PC-3 (cell line): Measurements from ENCODE around the gene CREB3L4. TPM values are rescaled to one million over a fixed set of nuclear protein-coding genes. Genes with fewer than 3 reads are reported as not detected.

ENCODE experiments used
- ATAC-seq: fragments of 200-7000 bp; cut with Tn5 transposase; 2 replicates; pipeline ENCODE4 v1.9.1; 2020; ENCODE audit warnings: mild to moderate bottlenecking, moderate library complexity
- BruUV-seq: library from RNA; stranded (reverse); fragments of 400-500 nt; replicated peaks from 2 replicates; lab custom pipeline; 2021; lab: Mats Ljungman, UMichigan
- CTCF ChIA-PET: fragments of 300-600 bp; sonication (Branson Sonifier 250); formaldehyde crosslinking; loops from one replicate; lab custom pipeline; 2022; ENCODE audit warnings: antibody characterized with exemption; lab: Charles Lee
- POLR2A ChIA-PET: fragments of 300-600 bp; sonication (Branson Sonifier 250); formaldehyde crosslinking; loops from one replicate; lab custom pipeline; 2022; ENCODE audit warnings: antibody characterized with exemption; ENCODE audit not compliant: unreplicated experiment; lab: Charles Lee
- DNase-seq: peaks from one replicate; pipeline ENCODE4 v3.0.0-alpha.2; 2015
- H2AFZ ChIP-seq: fragments of 300-600 bp; sonication (generic); 2 replicates; pipeline ENCODE4 v1.6.0; 2016; ENCODE audit warnings: antibody characterized with exemption, low read length
- H3F3A ChIP-seq: fragments of 300-600 bp; sonication (generic); one replicate; pipeline ENCODE4 v1.6.0; 2017; ENCODE audit warnings: antibody characterized with exemption, low read length, control low read depth, mild to moderate bottlenecking; ENCODE audit not compliant: unreplicated experiment
- H3K27ac ChIP-seq: fragments of 300-600 bp; sonication (generic); 2 replicates; pipeline ENCODE4 v1.5.1; 2016; ENCODE audit warnings: mild to moderate bottlenecking, low read length
- H3K27me3 ChIP-seq: fragments of 300-600 bp; sonication (generic); 2 replicates; pipeline ENCODE4 v1.6.1; 2016; ENCODE audit warnings: low read length, mixed read lengths
- H3K36me3 ChIP-seq: fragments of 300-600 bp; sonication (generic); 2 replicates; pipeline ENCODE4 v1.6.1; 2016; ENCODE audit warnings: low read depth, mixed run types, low read length, mixed read lengths
- H3K4me1 ChIP-seq: fragments of 300-600 bp; sonication (generic); 2 replicates; pipeline ENCODE4 v1.5.1; 2016; ENCODE audit warnings: low read length; ENCODE audit not compliant: insufficient read depth
- H3K4me2 ChIP-seq: fragments of 300-600 bp; sonication (generic); 2 replicates; pipeline ENCODE4 v1.6.0; 2016; ENCODE audit warnings: low read length
- H3K4me3 ChIP-seq: fragments of 300-600 bp; sonication (generic); 2 replicates; pipeline ENCODE4 v1.5.1; 2016; ENCODE audit warnings: mild to moderate bottlenecking, low read length, mixed read lengths
- H3K79me2 ChIP-seq: fragments of 300-600 bp; sonication (generic); 2 replicates; pipeline ENCODE4 v1.6.1; 2017; ENCODE audit warnings: low read length, mixed read lengths
- H3K9ac ChIP-seq: fragments of 300-600 bp; sonication (generic); 2 replicates; pipeline ENCODE4 v1.6.0; 2016; ENCODE audit warnings: mild to moderate bottlenecking, low read length
- H3K9me2 ChIP-seq: fragments of 300-600 bp; sonication (generic); replicated peaks from 2 replicates; pipeline ENCODE4 v1.6.1; 2016; ENCODE audit warnings: mixed run types, low read length, mixed read lengths
- H3K9me3 ChIP-seq: fragments of 300-600 bp; sonication (generic); 2 replicates; pipeline ENCODE4 v1.6.1; 2016; ENCODE audit warnings: low read length, mixed read lengths
- H4K20me1 ChIP-seq: fragments of 300-600 bp; sonication (generic); 2 replicates; pipeline ENCODE4 v1.6.1; 2016; ENCODE audit warnings: low read length, mixed read lengths
- EZH2 ChIP-seq: fragments of 300-600 bp; sonication (generic); IDR thresholded peaks from one replicate; pipeline ENCODE4 v1.6.1; 2017; ENCODE audit warnings: antibody characterized with exemption, mild to moderate bottlenecking, low read length; ENCODE audit not compliant: unreplicated experiment
- EZH2phosphoT487 ChIP-seq: fragments of 300-600 bp; sonication (generic); IDR thresholded peaks from 2 replicates; pipeline ENCODE4 v1.6.1; 2018; ENCODE audit warnings: mild to moderate bottlenecking, antibody characterized with exemption, low read length, borderline replicate concordance
- intact Hi-C: fragments of 100-400 bp; cut with micrococcal nuclease; formaldehyde crosslinking; loops from 2 replicates; pipeline ENCODE4 v1.9.0; 2023
- total RNA-seq: library from RNA; depleted of rRNA; stranded (reverse); fragments of >200 nt; gene quantifications from 2 replicates; pipeline ENCODE4 v1.2.3, GENCODE V29; 2014
- TF ChIP-seq, protein P1 (sequence below): fragments of 300-600 bp; sonication (generic); conservative IDR thresholded peaks from 2 replicates; pipeline ENCODE4 v1.5.1; 2017; ENCODE audit warnings: antibody characterized with exemption, low read depth, mild to moderate bottlenecking, low read length

Gene CREB3L4
- total RNA-seq, 1 experiment from 2014 or later: 28.7 TPM

DNA sequence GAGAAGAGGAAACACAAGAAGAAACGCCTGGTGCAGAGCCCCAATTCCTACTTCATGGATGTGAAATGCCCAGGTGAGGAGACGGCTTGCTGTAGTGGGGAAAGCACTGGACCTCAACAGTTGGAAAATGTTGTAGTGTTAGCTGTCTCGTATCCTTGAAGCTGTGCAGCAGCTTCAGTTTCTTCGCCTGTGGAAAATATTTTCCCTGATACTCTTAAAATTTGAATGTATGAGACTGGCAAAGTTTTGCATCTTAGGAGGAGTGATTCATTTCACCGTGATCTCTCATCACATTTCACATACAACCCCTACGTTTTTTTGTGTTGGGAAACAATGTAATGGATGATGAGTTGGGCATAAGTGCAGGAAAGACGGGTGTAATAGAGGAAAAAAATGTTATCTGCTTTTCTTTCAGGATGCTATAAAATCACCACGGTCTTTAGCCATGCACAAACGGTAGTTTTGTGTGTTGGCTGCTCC is 23.5 kb downstream of the CREB3L4 start:
- H3K27ac ChIP-seq: peak overlapping the region; percentile 69
- no peaks in the 10 kb centered on the region for H3K9me2 ChIP-seq
- peaks cover 27% of the 10 kb centered on the region for H3K36me3 ChIP-seq
- TSS peak; percentile 80 for BruUV-seq
- peaks cover 18% of the 10 kb centered on the region for H3K4me1 ChIP-seq
- H4K20me1 ChIP-seq: peaks cover 17% of the 10 kb centered on the region
- peaks cover 24% of the 10 kb centered on the region for H3K79me2 ChIP-seq
- H3K4me3 ChIP-seq: peak overlapping the region; percentile 94
- intact Hi-C loops: no loop called here
- POLR2A ChIA-PET: interaction anchor here (0.5 to 0.6 kb wide), 2 partner anchors 206 to 332 kb away, joined by 3 to 6 read pairs; no protein-coding TSS in a partner anchor
- TF ChIP-seq, protein P1, sequence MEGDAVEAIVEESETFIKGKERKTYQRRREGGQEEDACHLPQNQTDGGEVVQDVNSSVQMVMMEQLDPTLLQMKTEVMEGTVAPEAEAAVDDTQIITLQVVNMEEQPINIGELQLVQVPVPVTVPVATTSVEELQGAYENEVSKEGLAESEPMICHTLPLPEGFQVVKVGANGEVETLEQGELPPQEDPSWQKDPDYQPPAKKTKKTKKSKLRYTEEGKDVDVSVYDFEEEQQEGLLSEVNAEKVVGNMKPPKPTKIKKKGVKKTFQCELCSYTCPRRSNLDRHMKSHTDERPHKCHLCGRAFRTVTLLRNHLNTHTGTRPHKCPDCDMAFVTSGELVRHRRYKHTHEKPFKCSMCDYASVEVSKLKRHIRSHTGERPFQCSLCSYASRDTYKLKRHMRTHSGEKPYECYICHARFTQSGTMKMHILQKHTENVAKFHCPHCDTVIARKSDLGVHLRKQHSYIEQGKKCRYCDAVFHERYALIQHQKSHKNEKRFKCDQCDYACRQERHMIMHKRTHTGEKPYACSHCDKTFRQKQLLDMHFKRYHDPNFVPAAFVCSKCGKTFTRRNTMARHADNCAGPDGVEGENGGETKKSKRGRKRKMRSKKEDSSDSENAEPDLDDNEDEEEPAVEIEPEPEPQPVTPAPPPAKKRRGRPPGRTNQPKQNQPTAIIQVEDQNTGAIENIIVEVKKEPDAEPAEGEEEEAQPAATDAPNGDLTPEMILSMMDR: no peak
- TF ChIP-seq EZH2phosphoT487 (no peak), EZH2 (no peak)
- CTCF ChIA-PET: no interaction called here
- peaks cover 17% of the 10 kb centered on the region for H3F3A ChIP-seq
- H2AFZ ChIP-seq: no peak overlapping the region
- ATAC-seq (no peak), DNase-seq (no peak)
- peak overlapping the region; percentile 95 for H3K9ac ChIP-seq
- H3K4me2 ChIP-seq: peak overlapping the region; percentile 83
- no peaks in the 10 kb centered on the region for H3K9me3 ChIP-seq
- H3K27me3 ChIP-seq: no peaks in the 10 kb centered on the region

DNA sequence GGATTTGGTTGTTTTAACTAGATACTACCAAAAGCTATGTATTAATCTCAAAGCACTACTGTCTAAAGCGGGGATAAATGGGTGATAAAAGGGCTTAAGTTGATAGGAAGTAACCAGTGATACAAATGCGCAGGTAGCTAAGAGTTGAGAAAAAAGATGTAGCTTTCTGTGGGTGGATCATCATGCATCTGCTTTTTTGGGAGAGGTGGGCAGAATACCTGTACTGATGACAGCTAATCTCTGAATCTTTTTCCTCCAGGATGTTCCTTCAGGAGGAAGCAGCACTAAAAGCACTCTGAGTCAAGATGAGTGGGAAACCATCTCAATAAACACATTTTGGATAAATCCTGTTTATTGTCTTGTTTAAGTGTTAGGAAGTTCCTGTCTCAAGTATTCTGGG is 24.1 kb downstream of the CREB3L4 start:
- intact Hi-C loops: no loop called here
- H3F3A ChIP-seq: peaks cover 14% of the 10 kb centered on the region
- H3K9ac ChIP-seq: peak overlapping the region; percentile 95
- CTCF ChIA-PET: no interaction called here
- ATAC-seq: no peak
- H2AFZ ChIP-seq: no peak overlapping the region
- H3K4me1 ChIP-seq: peaks cover 14% of the 10 kb centered on the region
- peaks cover 17% of the 10 kb centered on the region for H4K20me1 ChIP-seq
- H3K4me3 ChIP-seq: peak overlapping the region; percentile 94
- POLR2A ChIA-PET: no interaction called here
- no TSS peak for BruUV-seq
- no peaks in the 10 kb centered on the region for H3K9me2 ChIP-seq
- no peak overlapping the region for H3K27ac ChIP-seq
- no peaks in the 10 kb centered on the region for H3K27me3 ChIP-seq
- peak overlapping the region; percentile 83 for H3K4me2 ChIP-seq
- peaks cover 24% of the 10 kb centered on the region for H3K79me2 ChIP-seq
- TF ChIP-seq EZH2phosphoT487: no peak
- no peak for TF ChIP-seq EZH2
- TF ChIP-seq, protein P1: no peak
- no peak for DNase-seq
- peaks cover 27% of the 10 kb centered on the region for H3K36me3 ChIP-seq
- H3K9me3 ChIP-seq: no peaks in the 10 kb centered on the region

DNA sequence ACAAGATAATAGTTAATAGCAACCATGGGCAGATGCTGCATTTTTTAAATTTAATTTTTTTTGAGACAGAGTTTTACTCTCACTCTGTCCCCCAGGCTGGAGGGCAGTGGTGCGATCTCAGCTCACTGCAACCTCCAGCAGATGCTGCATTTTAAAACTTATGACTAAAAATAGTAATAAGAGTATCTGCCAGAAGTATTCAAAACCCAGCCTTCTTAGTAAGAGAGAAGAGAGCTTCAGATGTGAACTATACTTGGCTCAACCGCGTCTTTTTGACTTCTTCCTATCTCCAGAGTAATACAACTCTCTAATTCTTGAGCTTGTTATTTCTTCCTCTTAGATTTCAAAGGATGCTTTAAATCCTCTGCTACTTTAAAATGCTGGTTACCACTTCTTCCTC is 27.5 kb downstream of the CREB3L4 start:
- no peak overlapping the region for H3K9ac ChIP-seq
- H2AFZ ChIP-seq: no peak overlapping the region
- peaks cover 17% of the 10 kb centered on the region for H4K20me1 ChIP-seq
- no peaks in the 10 kb centered on the region for H3K27me3 ChIP-seq
- no peak for ATAC-seq
- no peak overlapping the region for H3K27ac ChIP-seq
- intact Hi-C loops: no loop called here
- H3K4me2 ChIP-seq: no peak overlapping the region
- DNase-seq: no peak
- H3K36me3 ChIP-seq: peaks cover 27% of the 10 kb centered on the region
- TF ChIP-seq EZH2: no peak
- TF ChIP-seq, protein P1: no peak
- TF ChIP-seq EZH2phosphoT487: no peak
- no peaks in the 10 kb centered on the region for H3K9me2 ChIP-seq
- no peak overlapping the region for H3K4me3 ChIP-seq
- H3F3A ChIP-seq: peaks cover 14% of the 10 kb centered on the region
- POLR2A ChIA-PET: interaction anchor here (0.6 kb wide), 1 partner anchor 226 kb away, joined by 4 read pairs; no protein-coding TSS in a partner anchor
- H3K4me1 ChIP-seq: peaks cover 14% of the 10 kb centered on the region
- BruUV-seq: no TSS peak
- CTCF ChIA-PET: no interaction called here
- H3K9me3 ChIP-seq: no peaks in the 10 kb centered on the region
- peaks cover 24% of the 10 kb centered on the region for H3K79me2 ChIP-seq
